Tibial nerve (tissue), 4 donors: ENCODE measurements around the gene ASTN2. TPM values are rescaled to one million over a fixed set of nuclear protein-coding genes. Genes with fewer than 3 reads are reported as not detected.
"Not testable (repeated sequence)": the region's sequence is repeated elsewhere in the genome, so short reads cannot be mapped to it uniquely, and the experiment has no call there.

ENCODE experiments used
- DNase-seq, 2 donors: peaks; one replicate each; pipeline ENCODE4 v3.0.0-alpha.2; 2019; ENCODE audit warnings: low spot score in 2 of 2
- H3K27ac ChIP-seq, 4 donors: fragments of 200-600 bp; sonication (generic) in 3 of 4; one replicate each; pipeline ENCODE4 v1.5.1; 2017 to 2019; ENCODE audit warnings: mild to moderate bottlenecking in 1 of 4
- H3K27me3 ChIP-seq, 2 donors: fragments of 200-600 bp; sonication (generic) in 1 of 2; one replicate each; pipeline versions ENCODE4 v1.5.1 to v1.6.0; 2017 to 2019
- H3K36me3 ChIP-seq, 3 donors: fragments of 200-600 bp; sonication (generic); one replicate each; pipeline ENCODE4 v1.5.1; 2018 to 2019
- H3K4me1 ChIP-seq, 4 donors: fragments of 200-600 bp; sonication (generic) in 3 of 4; one replicate each; pipeline ENCODE4 v1.5.1; 2017 to 2019
- H3K4me3 ChIP-seq, 4 donors: fragments of 200-600 bp; sonication (generic) in 3 of 4; one replicate each; pipeline ENCODE4 v1.5.1; 2017 to 2019; ENCODE audit warnings: mild to moderate bottlenecking in 1 of 4, moderate library complexity in 1 of 4
- H3K9me3 ChIP-seq, 4 donors: fragments of 200-600 bp; sonication (generic) in 3 of 4; one replicate each; pipeline ENCODE4 v1.5.1; 2017 to 2019
- CTCF ChIP-seq, 5 experiments: fragments of 200-600 bp in 3 of 5; fragments of 450-650 bp in 2 of 5; sonication (generic) in 3 of 5; IDR thresholded peaks; one replicate each; pipeline ENCODE4 v1.5.1; 2016 to 2019; ENCODE audit warnings: antibody characterized with exemption in 5 of 5, mild to moderate bottlenecking in 3 of 5, moderate library complexity in 2 of 5
- EP300 ChIP-seq, 2 donors: sonication (generic); formaldehyde crosslinking; IDR thresholded peaks; one replicate each; pipeline ENCODE4 v1.6.1; 2017; ENCODE audit warnings: antibody characterized with exemption in 2 of 2, mild to moderate bottlenecking in 1 of 2
- POLR2A ChIP-seq, 2 donors: fragments of 450-650 bp; IDR thresholded peaks; one replicate each; pipeline ENCODE4 v1.6.1; 2017; ENCODE audit warnings: antibody characterized with exemption in 2 of 2, mild to moderate bottlenecking in 2 of 2, moderate library complexity in 2 of 2
- WGBS, 2 donors: methylation state at CpG; one replicate each; pipeline ENCODE4 v1.1.5; 2018; 5-methylcytosine and 5-hydroxymethylcytosine counted together
- total RNA-seq, 4 donors: library from RNA; depleted of rRNA; stranded (reverse); fragments of >200 nt; gene quantifications; one replicate each; pipeline ENCODE4 v1.1.0, GENCODE V29; 2016

ASTN2 gene
- total RNA-seq, 4 donors from 2014 or later = 9.0 to 14.9 (median 12.3) TPM

GRCh38 chr9:116461632-116462031, 953.2 kb downstream of the ASTN2 start:
- peaks cover 0 to 6% (median 3%) of the 10 kb centered on the region in 4 donors for H3K9me3 ChIP-seq
- no peak overlapping the region for H3K27ac ChIP-seq
- no peaks in the 10 kb centered on the region for H3K4me1 ChIP-seq
- 97 to 98% methylated on average over 3 of the region's 3 CpGs for WGBS, 2 donors
- H3K27me3 ChIP-seq = no peaks in the 10 kb centered on the region
- no peak for DNase-seq
- no peak for TF ChIP-seq POLR2A (IDR thresholded peaks at IDR 0.05)
- no peak for TF ChIP-seq EP300 (IDR thresholded peaks at IDR 0.05)
- TF ChIP-seq CTCF (IDR thresholded peaks at IDR 0.05) = no peak
- no peak overlapping the region for H3K4me3 ChIP-seq
- no peaks in the 10 kb centered on the region for H3K36me3 ChIP-seq

GRCh38 chr9:116460026-116460425, 954.8 kb downstream of the ASTN2 start:
- no peak for DNase-seq
- H3K36me3 ChIP-seq = no peaks in the 10 kb centered on the region
- no peaks in the 10 kb centered on the region for H3K4me1 ChIP-seq
- TF ChIP-seq POLR2A (IDR thresholded peaks at IDR 0.05) (no peak), CTCF (IDR thresholded peaks at IDR 0.05) (no peak), EP300 (IDR thresholded peaks at IDR 0.05) (no peak)
- no peak overlapping the region for H3K4me3 ChIP-seq
- 66 to 88% methylated on average over 2 of the region's 2 CpGs for WGBS, 2 donors
- no peak overlapping the region for H3K27ac ChIP-seq
- peaks cover 0 to 12% (median 6%) of the 10 kb centered on the region in 4 donors for H3K9me3 ChIP-seq
- H3K27me3 ChIP-seq = no peaks in the 10 kb centered on the region

GRCh38 chr9:116459576-116459975, 955.3 kb downstream of the ASTN2 start:
- Histone ChIP-seq H3K9me3 (peaks cover 0 to 12% (median 6%) of the 10 kb centered on the region in 4 donors), H3K36me3 (no peaks in the 10 kb centered on the region), H3K27me3 (no peaks in the 10 kb centered on the region), H3K4me3 (no peak overlapping the region), H3K27ac (no peak overlapping the region), H3K4me1 (no peaks in the 10 kb centered on the region)
- no peak for DNase-seq
- no peak for TF ChIP-seq CTCF (IDR thresholded peaks at IDR 0.05)
- TF ChIP-seq EP300 (IDR thresholded peaks at IDR 0.05) = no peak
- no peak for TF ChIP-seq POLR2A (IDR thresholded peaks at IDR 0.05)
- WGBS, 2 donors = 88 to 94% methylated on average over 3 of the region's 3 CpGs

DNA sequence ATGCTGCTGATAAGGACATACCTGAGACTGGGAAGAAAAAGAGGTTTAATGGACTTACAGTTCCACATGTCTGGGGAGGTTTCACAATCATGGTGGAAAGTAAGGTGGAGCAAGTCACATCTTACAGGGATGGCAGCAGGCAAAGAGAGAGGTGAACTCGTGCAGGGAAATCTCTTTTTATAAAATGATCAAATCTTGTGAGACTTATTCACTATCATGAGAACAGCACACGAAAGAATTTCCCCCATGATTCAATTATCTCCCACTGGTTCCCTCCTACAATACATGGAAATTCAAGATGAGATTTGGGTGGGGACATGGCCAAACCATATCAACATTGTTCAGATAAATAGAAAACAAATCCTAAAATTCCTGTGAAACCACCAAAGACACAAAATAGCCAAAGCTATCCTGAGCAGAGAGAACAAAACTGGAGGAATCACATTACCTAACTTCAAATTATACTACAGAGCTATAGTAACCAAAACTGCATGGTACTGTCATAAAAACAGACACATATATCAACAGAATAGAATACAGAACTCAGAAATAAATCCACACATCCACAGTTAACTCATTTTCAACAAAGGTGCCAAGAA, 958.3 kb downstream of the ASTN2 start:
- Histone ChIP-seq H3K9me3 (peaks cover 0 to 12% (median 6%) of the 10 kb centered on the region in 4 donors), H3K27ac (no peak overlapping the region), H3K4me3 (no peak overlapping the region), H3K27me3 (no peaks in the 10 kb centered on the region), H3K4me1 (no peaks in the 10 kb centered on the region), H3K36me3 (no peaks in the 10 kb centered on the region)
- no peak for TF ChIP-seq CTCF (IDR thresholded peaks at IDR 0.05)
- no peak for TF ChIP-seq POLR2A (IDR thresholded peaks at IDR 0.05)
- TF ChIP-seq EP300 (IDR thresholded peaks at IDR 0.05) = no peak
- WGBS, 2 donors = 95 to 96% methylated on average over 2 of the region's 2 CpGs
- no peak for DNase-seq

DNA sequence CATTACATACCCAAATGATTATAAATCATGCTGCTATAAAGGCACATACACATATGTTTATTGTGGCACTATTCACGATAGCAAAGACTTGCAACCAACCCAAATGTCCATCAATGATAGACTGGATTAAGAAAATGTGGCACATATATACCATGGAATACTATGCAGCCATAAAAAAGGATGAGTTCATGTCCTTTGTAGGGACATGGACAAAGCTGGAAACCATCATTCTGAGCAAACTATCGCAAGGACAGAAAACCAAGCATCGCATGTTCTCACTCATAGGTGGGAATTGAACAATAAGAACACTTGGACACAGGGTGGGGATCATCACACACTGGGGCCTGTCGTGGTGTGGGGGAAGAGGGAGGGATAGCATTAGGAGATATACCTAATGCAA, 960.3 kb downstream of the ASTN2 start:
- H3K4me3 ChIP-seq, DNase-seq, H3K27me3 ChIP-seq, H3K27ac ChIP-seq, H3K36me3 ChIP-seq: not testable (repeated sequence)
- H3K4me1 ChIP-seq = peaks cover 0 to 11% (median 0%) of the 10 kb centered on the region in 4 donors
- H3K9me3 ChIP-seq = peaks cover 0 to 12% (median 6%) of the 10 kb centered on the region in 4 donors
- 92 to 95% methylated on average over 4 of the region's 4 CpGs for WGBS, 2 donors
